Measurements from ENCODE around the gene FSIP1.

DNA sequence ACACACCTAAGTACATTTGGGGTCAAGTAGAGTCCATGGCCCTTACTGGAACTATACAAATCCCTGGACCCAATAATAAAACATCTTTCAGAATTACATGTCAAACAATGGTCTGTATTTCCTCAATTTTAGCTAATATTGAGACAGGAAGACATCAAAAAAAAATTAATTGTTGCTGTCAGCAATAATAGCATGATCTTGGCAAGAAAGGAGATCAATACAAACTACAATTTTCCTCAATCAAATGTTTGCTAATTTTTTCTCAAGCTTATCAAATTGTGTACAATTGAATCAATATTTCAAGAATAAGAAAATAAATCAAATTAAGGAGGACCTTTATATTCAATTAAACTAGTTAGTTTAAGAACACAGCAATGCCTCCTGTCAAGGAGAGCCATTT, 62.6 kb downstream of the FSIP1 start:
- TF ChIP-seq, protein P1, sequence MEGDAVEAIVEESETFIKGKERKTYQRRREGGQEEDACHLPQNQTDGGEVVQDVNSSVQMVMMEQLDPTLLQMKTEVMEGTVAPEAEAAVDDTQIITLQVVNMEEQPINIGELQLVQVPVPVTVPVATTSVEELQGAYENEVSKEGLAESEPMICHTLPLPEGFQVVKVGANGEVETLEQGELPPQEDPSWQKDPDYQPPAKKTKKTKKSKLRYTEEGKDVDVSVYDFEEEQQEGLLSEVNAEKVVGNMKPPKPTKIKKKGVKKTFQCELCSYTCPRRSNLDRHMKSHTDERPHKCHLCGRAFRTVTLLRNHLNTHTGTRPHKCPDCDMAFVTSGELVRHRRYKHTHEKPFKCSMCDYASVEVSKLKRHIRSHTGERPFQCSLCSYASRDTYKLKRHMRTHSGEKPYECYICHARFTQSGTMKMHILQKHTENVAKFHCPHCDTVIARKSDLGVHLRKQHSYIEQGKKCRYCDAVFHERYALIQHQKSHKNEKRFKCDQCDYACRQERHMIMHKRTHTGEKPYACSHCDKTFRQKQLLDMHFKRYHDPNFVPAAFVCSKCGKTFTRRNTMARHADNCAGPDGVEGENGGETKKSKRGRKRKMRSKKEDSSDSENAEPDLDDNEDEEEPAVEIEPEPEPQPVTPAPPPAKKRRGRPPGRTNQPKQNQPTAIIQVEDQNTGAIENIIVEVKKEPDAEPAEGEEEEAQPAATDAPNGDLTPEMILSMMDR (IDR thresholded peaks at IDR 0.05), result no peak
- TF ChIP-seq POLR2A (IDR thresholded peaks at IDR 0.05), result no peak
